Measurements from ENCODE around the gene NKD2.

The NKD2 gene

GRCh38 chr5:980001-980588 is 28.5 kb upstream of the NKD2 start:
- Histone ChIP-seq H3K27me3 (replicated peaks; ENCODE audit: control insufficient read depth, insufficient read depth, low read length) (no peaks in the 10 kb centered on the region; the same call in 1 of the 2 replicates), H3K4me3 (replicated peaks; ENCODE audit: low read depth, low read length) (no peak overlapping the region), H3K36me3 (ENCODE audit: control insufficient read depth, insufficient read depth, low read length) (no peaks in the 10 kb centered on the region)
- DNase-seq (ENCODE audit: extremely low read depth, insufficient read length): no peak
- TF ChIP-seq, protein P1, sequence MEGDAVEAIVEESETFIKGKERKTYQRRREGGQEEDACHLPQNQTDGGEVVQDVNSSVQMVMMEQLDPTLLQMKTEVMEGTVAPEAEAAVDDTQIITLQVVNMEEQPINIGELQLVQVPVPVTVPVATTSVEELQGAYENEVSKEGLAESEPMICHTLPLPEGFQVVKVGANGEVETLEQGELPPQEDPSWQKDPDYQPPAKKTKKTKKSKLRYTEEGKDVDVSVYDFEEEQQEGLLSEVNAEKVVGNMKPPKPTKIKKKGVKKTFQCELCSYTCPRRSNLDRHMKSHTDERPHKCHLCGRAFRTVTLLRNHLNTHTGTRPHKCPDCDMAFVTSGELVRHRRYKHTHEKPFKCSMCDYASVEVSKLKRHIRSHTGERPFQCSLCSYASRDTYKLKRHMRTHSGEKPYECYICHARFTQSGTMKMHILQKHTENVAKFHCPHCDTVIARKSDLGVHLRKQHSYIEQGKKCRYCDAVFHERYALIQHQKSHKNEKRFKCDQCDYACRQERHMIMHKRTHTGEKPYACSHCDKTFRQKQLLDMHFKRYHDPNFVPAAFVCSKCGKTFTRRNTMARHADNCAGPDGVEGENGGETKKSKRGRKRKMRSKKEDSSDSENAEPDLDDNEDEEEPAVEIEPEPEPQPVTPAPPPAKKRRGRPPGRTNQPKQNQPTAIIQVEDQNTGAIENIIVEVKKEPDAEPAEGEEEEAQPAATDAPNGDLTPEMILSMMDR (IDR thresholded peaks at IDR 0.05; ENCODE audit: insufficient read depth, low read length, poor library complexity, severe bottlenecking): no peak

DNA sequence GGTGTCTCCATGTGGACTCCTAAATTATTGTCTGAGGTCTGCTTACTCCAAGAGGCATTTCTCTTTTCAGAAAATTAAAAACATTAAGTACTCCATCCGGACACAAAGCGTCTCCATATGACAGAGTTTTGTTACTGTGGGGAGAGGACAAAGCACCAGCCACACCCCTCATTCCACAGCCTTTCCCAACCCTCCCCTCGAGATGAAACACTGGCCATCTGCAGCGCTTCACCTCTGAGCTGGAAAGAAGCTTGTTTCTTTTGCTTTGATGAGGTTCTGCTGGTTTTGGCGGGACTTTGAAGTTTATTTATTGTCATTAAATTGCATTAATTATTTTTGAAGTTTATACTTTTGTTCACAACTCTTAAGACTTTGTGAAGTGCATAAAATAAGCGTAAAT is 27.6 kb upstream of the NKD2 start:
- TF ChIP-seq, protein P1 (IDR thresholded peaks at IDR 0.05; ENCODE audit: insufficient read depth, low read length, poor library complexity, severe bottlenecking): no peak
- no peak overlapping the region for H3K4me3 ChIP-seq (replicated peaks; ENCODE audit: low read depth, low read length)
- no peaks in the 10 kb centered on the region; the same call in 1 of the 2 replicates for H3K27me3 ChIP-seq (replicated peaks; ENCODE audit: control insufficient read depth, insufficient read depth, low read length)
- no peaks in the 10 kb centered on the region for H3K36me3 ChIP-seq (ENCODE audit: control insufficient read depth, insufficient read depth, low read length)
- no peak for DNase-seq (ENCODE audit: extremely low read depth, insufficient read length)

- Histone ChIP-seq H3K27me3 (replicated peaks; ENCODE audit: control insufficient read depth, insufficient read depth, low read length) (no peaks in the 10 kb centered on the region; the same call in 1 of the 2 replicates), H3K36me3 (ENCODE audit: control insufficient read depth, insufficient read depth, low read length) (no peaks in the 10 kb centered on the region), H3K4me3 (replicated peaks; ENCODE audit: low read depth, low read length) (no peak overlapping the region)
- TF ChIP-seq, protein P1 (IDR thresholded peaks at IDR 0.05; ENCODE audit: insufficient read depth, low read length, poor library complexity, severe bottlenecking): no peak
- no peak for DNase-seq (ENCODE audit: extremely low read depth, insufficient read length)
Measured at GRCh38 chr5:981456-981855, 27.1 kb upstream of the NKD2 start.

GRCh38 chr5:982377-983237 is 26.0 kb upstream of the NKD2 start:
- H3K36me3 ChIP-seq (ENCODE audit: control insufficient read depth, insufficient read depth, low read length): no peaks in the 10 kb centered on the region
- no peak overlapping the region for H3K4me3 ChIP-seq (replicated peaks; ENCODE audit: low read depth, low read length)
- DNase-seq (ENCODE audit: extremely low read depth, insufficient read length): no peak
- H3K27me3 ChIP-seq (replicated peaks; ENCODE audit: control insufficient read depth, insufficient read depth, low read length): no peaks in the 10 kb centered on the region; the same call in 1 of the 2 replicates
- TF ChIP-seq, protein P1 (IDR thresholded peaks at IDR 0.05; ENCODE audit: insufficient read depth, low read length, poor library complexity, severe bottlenecking): peak; percentile 44

DNA sequence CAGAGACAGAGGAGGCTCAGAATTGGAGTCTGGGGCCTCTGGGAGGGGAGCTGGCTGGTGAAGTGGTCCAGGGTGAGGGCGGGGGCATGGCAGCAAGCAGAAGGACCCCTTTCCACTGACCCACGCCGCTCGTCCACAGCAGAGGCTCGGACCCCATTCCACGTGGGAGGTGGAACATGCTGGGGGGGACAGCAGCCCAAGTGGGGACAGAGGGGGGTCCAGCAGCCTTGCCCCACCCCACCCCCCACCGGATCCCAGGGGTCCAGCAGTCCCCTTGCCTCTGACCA is 25.4 kb upstream of the NKD2 start:
- Histone ChIP-seq H3K4me3 (replicated peaks; ENCODE audit: low read depth, low read length) (no peak overlapping the region), H3K36me3 (ENCODE audit: control insufficient read depth, insufficient read depth, low read length) (no peaks in the 10 kb centered on the region), H3K27me3 (replicated peaks; ENCODE audit: control insufficient read depth, insufficient read depth, low read length) (no peaks in the 10 kb centered on the region; the same call in 1 of the 2 replicates)
- TF ChIP-seq, protein P1 (IDR thresholded peaks at IDR 0.05; ENCODE audit: insufficient read depth, low read length, poor library complexity, severe bottlenecking): no peak
- DNase-seq (ENCODE audit: extremely low read depth, insufficient read length): no peak

Measured in GM06990 (cell line).